H1 (cell line): ENCODE data around the gene ACAD9. TPM values are rescaled to one million over a fixed set of nuclear protein-coding genes. Genes with fewer than 3 reads are reported as not detected.

Experiments
- CREB1 ChIP-seq: IDR thresholded peaks from 2 replicates; pipeline ENCODE4 v1.6.1; 2012; ENCODE audit warnings: inconsistent platforms
- RBBP5 ChIP-seq: IDR thresholded peaks from 2 replicates; pipeline ENCODE4 v1.7.1; 2012; ENCODE audit warnings: low read depth, mild to moderate bottlenecking, inconsistent platforms, low read length, moderate library complexity, borderline replicate concordance
- RNF2 ChIP-seq: fragments of 200-900, 300-1000 bp; sonication (generic); IDR thresholded peaks from 2 replicates; pipeline ENCODE4 v1.7.1; 2016; ENCODE audit warnings: borderline replicate concordance, low read depth, mild to moderate bottlenecking, antibody characterized with exemption, low read length; ENCODE audit not compliant: poor library complexity, severe bottlenecking; ENCODE audit errors: missing control alignments
- polyA plus RNA-seq, 7 experiments: library from polyadenylated mRNA; depleted of rRNA in 3 of 7; stranded (reverse) in 5 of 7; unstranded in 2 of 7; fragments of >200 nt in 5 of 7; fragments of 200-250 nt in 2 of 7; gene quantifications; 1 replicate in 5 of 7; 2 replicates in 1 of 7; 4 replicates in 1 of 7; pipeline versions ENCODE4 v1.2.1 to v1.2.3, GENCODE V29; 2011 to 2013; ENCODE audit warnings: missing spikeins in 2 of 7, mixed read lengths in 2 of 7
- total RNA-seq: library from RNA; stranded (reverse); fragmentation: NEBNext Ultra II Directional; extraction: Animal tissue kit (Norgen Biotek cat#: 25700); gene quantifications from 2 replicates; pipeline ENCODE4 v1.2.1, GENCODE V29; 2021

The ACAD9 gene
- total and polyA plus RNA-seq, 2 of the 8 experiments (the other 6 are each of a cell fraction or from before 2014, with no cell fraction given) = 27.5 to 28.9 TPM

GRCh38 chr3:128889139-128889894, 9.9 kb downstream of the ACAD9 start (continued):
- TF ChIP-seq RNF2 = no peak
- TF ChIP-seq RBBP5 = no peak
- no peak for TF ChIP-seq CREB1
